ENCODE data around the gene CDH15.
"Not testable (repeated sequence)": the region's sequence is repeated elsewhere in the genome, so short reads cannot be mapped to it uniquely, and the experiment has no call there.

CDH15 gene

DNA sequence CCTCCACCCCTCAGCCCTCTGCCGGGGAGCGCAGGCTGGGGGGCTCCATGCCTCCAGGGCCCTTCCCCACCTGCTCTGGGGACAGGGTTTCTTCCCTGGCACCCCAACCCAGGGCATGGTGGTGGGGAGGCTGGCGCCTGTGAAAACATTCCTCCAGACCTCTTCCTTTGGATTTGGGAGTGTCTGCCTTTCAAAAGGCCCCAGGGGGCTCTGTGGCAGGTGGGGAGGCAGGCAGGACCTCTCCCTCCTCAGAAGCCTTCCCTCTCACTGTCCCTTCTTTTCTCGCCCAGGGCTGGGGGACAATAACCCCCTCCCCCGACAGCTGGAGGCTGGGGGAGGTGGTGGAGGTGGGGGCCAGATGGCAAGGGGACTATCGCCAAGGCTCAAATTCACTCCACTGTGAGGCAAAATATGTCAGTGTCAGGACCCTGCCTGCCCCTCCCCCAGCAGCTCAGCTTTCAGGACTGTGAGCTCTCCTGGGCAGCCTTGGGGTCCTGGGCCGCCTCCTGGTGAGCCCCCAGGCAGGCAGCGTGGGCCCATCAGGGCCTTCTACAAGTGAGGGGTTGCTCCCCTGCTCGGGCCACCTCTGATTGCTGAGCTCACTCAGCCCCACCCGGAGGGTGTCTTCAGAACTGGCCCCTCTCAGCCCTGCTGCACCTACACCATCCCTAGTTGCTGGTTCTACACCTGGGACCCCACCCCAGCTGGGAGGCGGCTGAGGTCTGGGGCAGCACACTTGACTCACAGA is 1.8 kb downstream of the CDH15 start:
- DNase-seq = no peak

- DNase-seq = no peak
These were observed 2.7 kb downstream of the CDH15 start for GRCh38 chr16:89174055-89174827.

DNA sequence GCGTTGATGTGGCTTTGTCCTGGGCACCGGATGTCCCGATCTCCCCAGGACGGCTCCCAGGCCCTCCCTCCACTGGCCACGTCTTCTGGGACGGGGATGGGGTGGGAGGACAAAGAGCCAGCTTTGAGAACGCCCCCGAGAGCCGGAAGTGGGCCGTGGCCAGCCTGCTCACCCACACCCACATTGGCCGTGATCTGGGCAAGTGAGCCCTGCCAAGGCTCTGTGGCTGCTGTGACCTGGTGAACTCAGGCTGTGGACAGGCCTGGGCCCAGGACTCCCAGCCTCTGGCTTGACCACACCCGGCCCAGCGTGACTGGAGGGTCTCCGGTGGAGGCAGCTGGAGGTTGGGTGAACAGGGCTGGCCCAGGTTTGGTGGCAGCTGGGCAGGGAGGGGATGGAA is 3.3 kb downstream of the CDH15 start:
- DNase-seq = no peak

GRCh38 chr16:89175280-89176146 is 4.0 kb downstream of the CDH15 start:
- no peak for DNase-seq

DNA sequence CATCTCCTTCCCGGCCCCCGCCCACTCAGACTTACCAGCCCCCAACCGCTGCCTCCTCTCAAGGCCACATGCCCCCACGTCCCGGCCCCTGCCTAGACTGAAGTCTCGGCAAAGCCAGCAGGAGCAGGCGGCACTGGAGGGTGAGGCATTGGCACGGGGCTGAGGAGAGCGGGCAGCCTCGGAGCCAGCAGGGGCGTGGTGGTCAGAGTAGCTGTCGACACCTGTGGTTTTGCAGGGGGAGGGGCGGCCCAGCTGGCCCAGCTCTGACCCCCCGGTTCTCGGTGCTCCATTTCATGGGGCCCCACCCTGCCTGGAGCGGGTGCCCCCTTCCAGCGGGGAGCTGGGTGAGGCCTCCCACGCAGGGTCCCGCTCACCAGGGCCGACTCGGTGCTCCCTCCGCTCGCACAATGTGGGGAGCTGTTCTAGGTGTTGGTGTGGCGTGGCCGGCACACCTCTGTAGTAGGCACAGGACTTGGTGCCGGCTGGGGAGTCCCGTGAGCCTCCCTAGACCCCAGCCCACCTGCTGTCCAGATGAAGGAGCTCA is 4.7 kb downstream of the CDH15 start:
- DNase-seq = no peak

DNA sequence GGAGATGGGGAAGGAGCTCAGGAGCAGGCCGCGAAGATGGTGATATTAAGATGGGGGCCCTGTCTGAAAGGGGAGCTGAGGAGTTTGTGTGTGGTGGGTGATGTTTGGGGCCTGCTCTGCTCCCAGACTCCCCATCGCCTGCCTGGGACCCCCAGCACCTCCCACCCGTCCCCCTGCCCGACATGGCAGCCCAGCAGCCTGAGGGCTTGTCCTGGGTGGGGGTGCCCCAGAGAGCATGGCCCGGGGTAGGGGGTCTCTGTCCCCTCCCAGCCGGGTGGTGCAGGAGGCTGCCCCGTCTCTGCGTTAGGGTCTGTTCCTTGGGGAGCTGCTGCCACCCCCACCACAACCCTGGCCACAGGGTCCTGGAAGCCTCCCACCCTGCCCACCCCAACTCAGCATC is 5.2 kb downstream of the CDH15 start:
- DNase-seq = no peak

DNA sequence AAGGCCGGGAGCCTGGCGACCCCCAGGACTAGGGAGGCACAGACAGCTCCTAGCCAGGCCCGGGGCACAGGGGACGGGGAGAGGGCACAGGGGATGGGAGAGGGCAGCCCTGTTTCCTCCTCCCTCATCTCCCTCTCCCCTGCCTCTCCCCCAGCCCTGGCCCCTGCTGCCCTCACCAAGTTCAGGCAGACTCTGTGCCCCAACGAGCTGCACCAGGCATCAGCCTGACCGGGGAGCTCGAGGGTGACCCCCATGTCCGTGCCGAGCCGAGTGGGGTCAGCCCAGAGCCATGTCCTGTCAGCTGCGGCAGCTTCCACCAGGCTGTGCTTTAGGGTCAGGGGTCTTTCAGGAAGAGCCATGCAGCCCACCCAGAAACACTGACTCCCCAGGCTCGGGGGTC is 6.0 kb downstream of the CDH15 start:
- no peak for DNase-seq

DNA sequence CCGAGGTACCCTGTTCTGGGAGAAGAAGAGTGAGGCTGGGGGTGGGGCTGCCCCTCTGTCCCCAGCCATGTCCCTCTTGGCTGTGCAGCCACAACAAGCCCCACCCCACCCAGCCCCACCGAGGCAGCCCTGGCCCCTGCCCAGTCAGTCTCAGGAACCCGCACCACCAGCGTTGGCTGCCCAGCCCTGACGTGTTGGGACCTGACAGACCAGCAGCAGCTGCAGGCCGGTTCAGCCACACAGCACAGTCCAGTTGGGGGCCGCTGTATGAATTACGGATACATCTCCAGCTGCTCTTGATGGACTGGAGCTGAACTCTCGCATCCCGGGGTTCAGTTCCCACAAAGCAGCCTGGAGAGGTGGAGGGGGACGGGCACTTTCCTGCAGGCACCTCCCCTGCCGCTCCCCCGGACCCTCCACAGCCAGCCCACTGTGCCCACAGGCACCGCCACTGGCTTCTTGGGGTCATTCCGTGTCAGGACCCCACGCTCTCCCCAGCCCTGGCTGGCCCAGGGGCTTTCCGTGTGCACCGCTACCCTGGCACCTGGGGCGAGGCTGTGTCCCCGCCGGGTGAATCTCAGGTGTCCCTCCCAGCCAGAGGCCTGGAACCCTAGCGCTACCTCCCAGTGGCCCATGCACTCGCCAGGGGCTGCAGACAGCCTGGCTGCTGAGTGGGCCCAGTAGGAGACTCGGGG is 7.1 kb downstream of the CDH15 start:
- DNase-seq = no peak

DNA sequence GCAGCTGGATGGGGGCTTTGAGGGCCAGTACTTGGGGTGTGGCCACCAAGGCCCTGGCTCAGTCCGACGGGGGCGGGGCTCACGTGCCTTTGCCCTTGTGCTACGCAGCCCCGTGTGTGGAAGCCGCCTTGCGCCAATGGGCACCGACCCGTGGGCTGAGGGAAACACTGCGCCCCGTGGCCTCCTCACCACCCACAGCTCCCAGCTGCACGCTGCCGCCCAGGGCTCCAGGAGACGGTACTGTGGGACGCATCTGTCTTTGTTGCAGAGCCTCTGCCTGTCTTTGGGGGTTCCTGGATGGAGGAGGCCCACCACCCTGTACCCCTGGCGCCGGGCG is 7.6 kb downstream of the CDH15 start:
- no peak for DNase-seq

- no peak for DNase-seq
These were observed 8.2 kb downstream of the CDH15 start for GRCh38 chr16:89179656-89180315.

- DNase-seq = no peak
These were observed 11.9 kb downstream of the CDH15 start for GRCh38 chr16:89183463-89183862.

- no peak for DNase-seq
These were observed 12.6 kb downstream of the CDH15 start for GRCh38 chr16:89183975-89184676.

DNA sequence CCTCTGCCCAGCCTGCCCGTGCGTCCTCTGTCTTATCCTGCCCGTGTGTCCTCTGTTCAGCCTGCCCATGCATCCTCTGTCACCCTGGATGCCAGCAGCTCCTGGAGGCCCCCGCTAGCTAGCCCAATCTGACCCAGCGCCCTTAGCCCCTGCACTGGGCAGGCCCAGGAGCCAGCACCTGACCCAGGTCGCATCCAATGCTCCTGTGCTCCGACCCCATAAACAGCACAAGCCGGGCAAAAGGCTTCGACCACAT is 13.1 kb downstream of the CDH15 start:
- no peak for DNase-seq

- no peak for DNase-seq
These were observed 13.6 kb downstream of the CDH15 start for GRCh38 chr16:89184933-89185794.

DNA sequence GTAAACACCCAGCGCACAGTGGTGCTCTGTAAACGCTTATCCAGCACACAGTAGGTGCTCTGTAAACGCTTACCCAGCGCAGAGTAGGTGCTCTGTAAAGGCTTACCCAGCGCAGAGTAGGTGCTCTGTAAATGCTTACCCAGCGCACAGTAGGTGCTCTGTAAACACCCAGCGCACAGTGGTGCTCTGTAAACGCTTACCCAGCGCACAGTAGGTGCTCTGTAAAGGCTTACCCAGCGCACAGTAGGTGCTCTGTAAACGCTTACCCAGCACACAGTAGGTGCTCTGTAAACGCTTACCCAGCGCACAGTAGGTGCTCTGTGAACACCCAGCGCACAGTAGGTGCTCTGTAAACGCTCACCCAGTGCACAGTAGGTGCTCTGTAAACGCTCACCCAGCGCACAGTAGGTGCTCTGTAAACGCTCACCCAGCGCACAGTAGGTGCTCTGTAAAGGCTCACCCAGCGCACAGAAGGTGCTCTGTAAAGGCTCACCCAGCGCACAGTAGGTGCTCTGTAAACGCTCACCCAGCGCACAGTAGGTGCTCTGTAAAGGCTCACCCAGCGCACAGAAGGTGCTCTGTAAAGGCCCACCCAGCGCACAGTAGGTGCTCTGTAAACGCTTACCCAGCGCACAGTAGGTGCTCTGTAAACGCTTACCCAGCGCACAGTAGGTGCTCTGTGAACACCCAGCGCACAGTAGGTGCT is 14.5 kb downstream of the CDH15 start:
- DNase-seq = not testable (repeated sequence)

GRCh38 chr16:89186593-89187031 is 15.1 kb downstream of the CDH15 start:
- DNase-seq = not testable (repeated sequence)

DNA sequence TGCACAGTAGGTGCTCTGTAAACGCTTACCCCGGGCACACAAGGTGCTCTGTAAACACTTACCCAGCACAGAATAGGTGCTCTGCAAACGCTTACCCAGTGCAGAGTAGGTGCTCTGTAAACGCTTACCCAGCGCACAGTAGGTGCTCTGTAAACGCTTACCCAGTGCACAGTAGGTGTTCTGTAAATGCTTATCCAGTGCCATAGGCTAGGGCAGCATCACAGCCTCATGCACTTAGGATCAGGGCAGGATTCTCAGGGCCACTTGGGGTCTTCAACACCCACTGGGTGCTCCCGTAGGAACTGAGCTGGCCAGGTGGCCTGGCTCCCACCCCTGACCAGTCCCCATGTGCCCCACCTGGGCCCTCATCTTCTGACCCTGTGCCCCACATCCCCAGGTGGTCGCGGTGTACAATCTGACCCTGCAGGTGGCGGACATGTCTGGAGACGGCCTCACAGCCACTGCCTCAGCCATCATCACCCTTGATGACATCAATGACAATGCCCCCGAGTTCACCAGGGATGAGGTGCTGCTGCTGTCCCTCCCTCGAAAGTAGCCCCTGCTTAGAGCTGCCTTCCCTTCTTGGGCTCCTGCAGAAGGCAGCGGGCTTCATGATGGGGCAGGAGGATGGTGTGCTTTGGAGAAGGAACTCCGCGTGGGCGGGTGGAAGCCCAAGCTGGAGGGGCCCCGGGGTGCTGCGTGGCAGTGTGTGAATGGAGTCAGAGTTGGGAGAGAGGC is 15.7 kb downstream of the CDH15 start:
- no peak for DNase-seq

DNA sequence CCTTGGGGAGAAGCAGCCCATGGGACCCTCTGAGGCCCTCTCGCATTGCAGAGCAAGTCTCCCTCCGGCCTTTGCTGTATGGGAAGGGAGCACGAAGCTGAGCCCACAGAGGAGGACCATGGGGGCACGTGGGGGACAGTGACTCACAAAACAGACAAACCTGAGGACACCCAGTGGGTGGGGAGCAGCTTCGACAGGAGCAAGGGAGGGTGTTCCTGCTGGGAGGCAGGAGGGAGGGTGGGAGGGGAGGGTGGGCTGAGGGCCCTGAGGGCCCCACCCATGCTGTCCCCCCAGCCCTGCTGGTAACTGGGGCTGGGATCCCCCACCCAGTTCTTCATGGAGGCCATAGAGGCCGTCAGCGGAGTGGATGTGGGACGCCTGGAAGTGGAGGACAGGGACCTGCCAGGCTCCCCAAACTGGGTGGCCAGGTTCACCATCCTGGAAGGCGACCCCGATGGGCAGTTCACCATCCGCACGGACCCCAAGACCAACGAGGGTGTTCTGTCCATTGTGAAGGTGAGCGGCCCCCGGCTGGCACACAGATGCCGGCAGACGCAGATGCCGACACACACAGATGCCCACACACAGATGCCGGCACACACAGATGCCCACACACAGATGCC is 16.3 kb downstream of the CDH15 start:
- no peak for DNase-seq

Measured in effector CD4-positive, alpha-beta T cell (primary cell).